Ishikawa (cell line): ENCODE results near the gene CLCA1.

Experiments
- CEBPB ChIP-seq: IDR thresholded peaks from 2 replicates; pipeline ENCODE4 v1.6.1; 2012
- CREB1 ChIP-seq: IDR thresholded peaks from 2 replicates; pipeline ENCODE4 v1.6.1; 2012; ENCODE audit warnings: low read depth
- EGR1 ChIP-seq: IDR thresholded peaks from 2 replicates; pipeline ENCODE4 v1.6.1; 2012
- EP300 ChIP-seq: IDR thresholded peaks from 2 replicates; pipeline ENCODE4 v1.6.1; 2012; ENCODE audit warnings: borderline replicate concordance
- FOXM1 ChIP-seq: IDR thresholded peaks from 2 replicates; pipeline ENCODE4 v1.6.1; 2012; ENCODE audit warnings: low read depth, borderline replicate concordance
- MAX ChIP-seq: IDR thresholded peaks from 2 replicates; pipeline ENCODE4 v1.6.1; 2012
- NFIC ChIP-seq: IDR thresholded peaks from 2 replicates; pipeline ENCODE4 v1.6.1; 2012
- RAD21 ChIP-seq: IDR thresholded peaks from 2 replicates; pipeline ENCODE4 v1.6.1; 2012; ENCODE audit warnings: low read depth
- REST ChIP-seq: IDR thresholded peaks from 2 replicates; pipeline ENCODE4 v1.6.1; 2012; ENCODE audit warnings: low read depth, mild to moderate bottlenecking
- TAF1 ChIP-seq: IDR thresholded peaks from 2 replicates; pipeline ENCODE4 v1.6.1; 2012; ENCODE audit warnings: low read depth, mild to moderate bottlenecking
- TCF12 ChIP-seq: IDR thresholded peaks from 2 replicates; pipeline ENCODE4 v1.6.1; 2012; ENCODE audit warnings: low read depth
- TEAD4 ChIP-seq: IDR thresholded peaks from 2 replicates; pipeline ENCODE4 v1.6.1; 2012
- USF1 ChIP-seq: IDR thresholded peaks from 2 replicates; pipeline ENCODE4 v1.6.1; 2012
- YY1 ChIP-seq: IDR thresholded peaks from 2 replicates; pipeline ENCODE4 v1.6.1; 2012; ENCODE audit warnings: low read depth
- ZBTB7A ChIP-seq: IDR thresholded peaks from 2 replicates; pipeline ENCODE4 v1.6.1; 2012; ENCODE audit warnings: low read depth

CLCA1 gene

GRCh38 chr1:86523670-86524354, 55.1 kb downstream of the CLCA1 start:
- no peak for TF ChIP-seq TCF12
- no peak for TF ChIP-seq TEAD4
- no peak for TF ChIP-seq CREB1
- no peak for TF ChIP-seq USF1
- TF ChIP-seq EP300 = no peak
- no peak for TF ChIP-seq REST
- no peak for TF ChIP-seq CEBPB
- TF ChIP-seq YY1 = no peak
- TF ChIP-seq NFIC = no peak
- no peak for TF ChIP-seq MAX
- TF ChIP-seq RAD21 = no peak
- TF ChIP-seq FOXM1 = no peak
- TF ChIP-seq EGR1 = no peak

- TF ChIP-seq USF1 (no peak), NFIC (no peak), REST (no peak), EGR1 (no peak), MAX (no peak), YY1 (no peak), TAF1 (no peak), CEBPB (no peak), CREB1 (no peak), TEAD4 (no peak), FOXM1 (no peak), RAD21 (no peak), TCF12 (no peak), EP300 (no peak), ZBTB7A (no peak)
Measured at GRCh38 chr1:86527306-86527705, 58.6 kb downstream of the CLCA1 start.

GRCh38 chr1:86530211-86530845, 61.6 kb downstream of the CLCA1 start:
- TF ChIP-seq MAX = no peak
- no peak for TF ChIP-seq CREB1
- TF ChIP-seq NFIC = no peak
- TF ChIP-seq EGR1 = no peak
- no peak for TF ChIP-seq REST
- TF ChIP-seq USF1 = no peak
- TF ChIP-seq TCF12 = no peak
- TF ChIP-seq ZBTB7A = no peak
- no peak for TF ChIP-seq RAD21
